Loucy (cell line): ENCODE data around the gene MMP20.

ENCODE experiments used
- H2AFZ ChIP-seq: fragments of 200-600 bp; sonication (generic); 2 replicates; pipeline ENCODE4 v1.6.0; 2016; ENCODE audit warnings: antibody characterized with exemption, mild to moderate bottlenecking, low read length, moderate library complexity
- H3F3A ChIP-seq: fragments of 200-600 bp; 2 replicates; pipeline ENCODE4 v1.6.0; 2016; ENCODE audit warnings: antibody characterized with exemption, low read depth, mild to moderate bottlenecking
- H3K27me3 ChIP-seq: fragments of 200-600 bp; sonication (generic); 2 replicates; pipeline ENCODE4 v1.6.1; 2014; ENCODE audit warnings: low read length, mild to moderate bottlenecking; ENCODE audit not compliant: insufficient read depth, poor library complexity, severe bottlenecking
- H3K36me3 ChIP-seq: fragments of 200-600 bp; sonication (generic); 2 replicates; pipeline ENCODE4 v1.6.1; 2016; ENCODE audit warnings: low read length; ENCODE audit not compliant: insufficient read depth
- H3K4me1 ChIP-seq: fragments of 200-600 bp; sonication (generic); 2 replicates; pipeline ENCODE4 v1.5.1; 2014; ENCODE audit warnings: low read length, mild to moderate bottlenecking; ENCODE audit not compliant: insufficient read depth, poor library complexity, severe bottlenecking
- H3K4me2 ChIP-seq: fragments of 200-600 bp; sonication (generic); 2 replicates; pipeline ENCODE4 v1.6.0; 2014; ENCODE audit warnings: antibody characterized with exemption, low read length, low read depth, mild to moderate bottlenecking; ENCODE audit not compliant: poor library complexity, severe bottlenecking
- H3K4me3 ChIP-seq: fragments of 200-600 bp; sonication (generic); 2 replicates; pipeline ENCODE4 v1.5.1; 2014; ENCODE audit warnings: low read length, mild to moderate bottlenecking, mixed read lengths; ENCODE audit not compliant: poor library complexity, severe bottlenecking
- H3K79me2 ChIP-seq: fragments of 200-600 bp; sonication (generic); 2 replicates; pipeline ENCODE4 v1.6.1; 2014; ENCODE audit warnings: low read length; ENCODE audit not compliant: insufficient read depth
- H3K9ac ChIP-seq: fragments of 200-600 bp; sonication (generic); 2 replicates; pipeline ENCODE4 v1.6.0; 2014; ENCODE audit warnings: mild to moderate bottlenecking, low read depth, low read length, moderate library complexity; ENCODE audit not compliant: poor library complexity, severe bottlenecking
- H3K9me2 ChIP-seq: fragments of 200-600 bp; sonication (generic); replicated peaks from 2 replicates; pipeline ENCODE4 v1.6.1; 2016; ENCODE audit warnings: low read depth, low read length, mixed read lengths
- H3K9me3 ChIP-seq: fragments of 200-600 bp; sonication (generic); 2 replicates; pipeline ENCODE4 v1.6.1; 2014; ENCODE audit warnings: mild to moderate bottlenecking, antibody characterized with exemption, low read length, low read depth; ENCODE audit not compliant: insufficient read depth
- H4K20me1 ChIP-seq: fragments of 200-600 bp; sonication (generic); 2 replicates; pipeline ENCODE4 v1.6.0; 2014; ENCODE audit warnings: antibody characterized with exemption, low read length, mild to moderate bottlenecking; ENCODE audit not compliant: insufficient read depth, poor library complexity, severe bottlenecking
- CTCF ChIP-seq: fragments of 200-600 bp; sonication (generic); conservative IDR thresholded peaks from 2 replicates; pipeline ENCODE4 v1.5.1; 2014; ENCODE audit warnings: mild to moderate bottlenecking, antibody characterized with exemption, low read length
- EZH2phosphoT487 ChIP-seq: fragments of 200-600 bp; IDR thresholded peaks from 2 replicates; pipeline ENCODE4 v1.6.1; 2018; ENCODE audit warnings: antibody characterized with exemption, mild to moderate bottlenecking, moderate library complexity, borderline replicate concordance

The MMP20 gene

GRCh38 chr11:102656528-102656927 lies 31.4 kb upstream of the MMP20 start:
- Histone ChIP-seq H3K4me1 (no peaks in the 10 kb centered on the region), H3K36me3 (no peaks in the 10 kb centered on the region), H3K27me3 (no peaks in the 10 kb centered on the region), H3K9ac (no peak overlapping the region), H3K9me2 (no peaks in the 10 kb centered on the region), H3K79me2 (no peaks in the 10 kb centered on the region), H3F3A (no peaks in the 10 kb centered on the region), H3K4me2 (no peak overlapping the region), H2AFZ (no peak overlapping the region), H4K20me1 (no peaks in the 10 kb centered on the region), H3K4me3 (no peak overlapping the region), H3K9me3 (no peaks in the 10 kb centered on the region)
- TF ChIP-seq CTCF (no peak), EZH2phosphoT487 (no peak)

GRCh38 chr11:102655547-102655946 lies 30.4 kb upstream of the MMP20 start:
- H3K9me2 ChIP-seq: no peaks in the 10 kb centered on the region
- no peak overlapping the region for H3K4me3 ChIP-seq
- H4K20me1 ChIP-seq: no peaks in the 10 kb centered on the region
- H2AFZ ChIP-seq: no peak overlapping the region
- H3K36me3 ChIP-seq: no peaks in the 10 kb centered on the region
- no peak overlapping the region for H3K4me2 ChIP-seq
- no peaks in the 10 kb centered on the region for H3K27me3 ChIP-seq
- no peaks in the 10 kb centered on the region for H3K9me3 ChIP-seq
- H3F3A ChIP-seq: no peaks in the 10 kb centered on the region
- H3K79me2 ChIP-seq: no peaks in the 10 kb centered on the region
- H3K9ac ChIP-seq: no peak overlapping the region
- H3K4me1 ChIP-seq: no peaks in the 10 kb centered on the region
- no peak for TF ChIP-seq CTCF
- TF ChIP-seq EZH2phosphoT487: no peak

- H3K4me3 ChIP-seq: no peak overlapping the region
- no peak overlapping the region for H2AFZ ChIP-seq
- no peaks in the 10 kb centered on the region for H4K20me1 ChIP-seq
- no peak overlapping the region for H3K4me2 ChIP-seq
- H3K9me2 ChIP-seq: no peaks in the 10 kb centered on the region
- H3F3A ChIP-seq: no peaks in the 10 kb centered on the region
- no peak for TF ChIP-seq EZH2phosphoT487
- TF ChIP-seq CTCF: no peak
- H3K4me1 ChIP-seq: no peaks in the 10 kb centered on the region
- no peaks in the 10 kb centered on the region for H3K79me2 ChIP-seq
- H3K27me3 ChIP-seq: no peaks in the 10 kb centered on the region
- H3K36me3 ChIP-seq: no peaks in the 10 kb centered on the region
- no peaks in the 10 kb centered on the region for H3K9me3 ChIP-seq
- no peak overlapping the region for H3K9ac ChIP-seq
Measured at GRCh38 chr11:102654761-102655160, 29.6 kb upstream of the MMP20 start.
